SIG-M5 treated with dmso at 0.1 percent for 504 hours (cell line): ENCODE data around the gene ATG101.

Experiments
- DNase-seq: peaks from one replicate; lab custom pipeline; 2025; ENCODE audit not compliant: unreplicated experiment; lab: John Stamatoyannopoulos, UW

ATG101 gene

DNA sequence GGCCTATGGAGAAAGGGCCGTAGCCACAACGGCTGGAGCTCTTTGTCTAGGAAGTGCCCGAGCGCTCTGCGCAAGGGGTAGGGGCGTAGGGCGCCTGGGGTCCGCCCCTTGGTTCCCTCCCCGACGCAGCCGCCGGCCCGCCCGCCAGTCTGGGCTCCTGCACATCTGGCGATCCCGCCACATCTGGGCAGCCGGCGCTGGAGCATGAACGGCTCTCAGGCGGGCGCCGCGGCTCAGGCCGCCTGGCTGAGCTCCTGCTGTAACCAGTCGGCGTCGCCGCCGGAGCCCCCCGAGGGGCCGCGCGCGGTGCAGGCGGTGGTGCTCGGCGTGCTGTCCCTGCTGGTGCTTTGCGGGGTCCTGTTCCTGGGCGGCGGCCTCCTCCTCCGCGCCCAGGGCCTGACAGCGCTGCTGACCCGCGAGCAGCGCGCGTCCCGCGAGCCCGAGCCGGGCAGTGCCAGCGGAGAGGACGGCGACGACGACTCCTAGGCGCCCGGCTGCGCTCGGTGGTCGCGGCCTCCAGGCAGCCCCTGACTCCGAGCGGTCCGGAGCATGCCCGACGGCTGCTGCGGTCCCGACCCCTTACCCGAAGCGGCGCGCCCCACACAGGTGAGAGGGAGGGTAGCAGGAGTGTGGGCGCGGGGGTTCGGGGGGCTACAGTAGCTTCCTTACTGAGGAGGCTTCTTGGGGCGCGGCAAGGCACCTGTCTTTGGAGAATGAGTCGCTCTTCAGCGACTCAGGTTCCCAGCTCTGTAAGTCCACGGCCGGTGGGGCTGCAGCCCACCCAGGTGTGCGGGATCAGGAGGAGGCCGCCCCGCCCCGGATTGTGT is 10.0 kb downstream of the ATG101 start, which contains the start of gene SMIM41:
Gene SMIM41 (plus strand): TSS at position 129 of the 827 bp plus-strand sequence. CDS start 76 bp downstream, at position 205.
- no peak for DNase-seq

DNA sequence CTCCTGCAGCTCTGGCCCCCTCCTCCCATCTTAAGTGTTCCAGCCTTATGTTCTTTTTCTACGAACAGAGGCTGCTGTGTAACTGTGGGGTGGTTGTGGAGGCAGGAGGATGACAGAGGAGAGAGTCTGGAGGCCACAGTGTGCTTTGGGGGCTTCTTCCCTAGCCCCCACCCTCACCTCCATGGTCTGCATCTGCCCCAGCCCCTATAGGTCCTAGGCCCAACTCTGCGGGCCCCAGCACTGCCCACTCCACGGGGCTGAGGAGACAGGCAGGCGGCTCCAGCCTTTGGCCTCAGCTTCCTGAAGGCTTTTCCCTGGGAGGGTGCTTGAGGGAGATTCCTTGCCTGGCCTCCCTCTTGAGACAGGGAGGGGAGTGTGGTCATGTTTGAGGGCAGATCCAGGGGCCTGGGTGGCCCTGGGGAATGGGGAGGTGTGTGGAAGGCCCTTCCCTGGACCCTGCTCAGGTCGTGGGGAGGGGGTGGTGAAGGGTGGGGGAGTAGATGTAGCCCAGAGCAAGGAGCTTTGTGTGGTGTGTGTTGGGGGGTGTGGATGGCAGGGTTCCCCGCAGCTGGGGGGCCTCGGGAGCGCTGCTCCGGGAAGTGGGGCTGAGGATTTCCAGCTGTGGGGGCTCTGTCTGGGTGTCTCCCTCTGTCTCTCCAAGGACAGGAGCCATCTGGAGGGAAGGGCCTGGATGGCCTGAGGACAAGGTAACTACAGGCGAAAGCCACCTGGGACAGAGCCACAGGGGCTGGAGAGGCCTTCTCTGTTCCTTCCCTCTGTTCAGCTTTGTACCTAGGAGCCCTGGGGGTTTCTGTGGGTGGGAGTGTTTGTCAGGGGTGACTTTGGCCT is 10.8 kb downstream of the ATG101 start:
- no peak for DNase-seq

- DNase-seq: no peak
Observed at GRCh38 chr12:52081263-52081733, 11.5 kb downstream of the ATG101 start.

DNA sequence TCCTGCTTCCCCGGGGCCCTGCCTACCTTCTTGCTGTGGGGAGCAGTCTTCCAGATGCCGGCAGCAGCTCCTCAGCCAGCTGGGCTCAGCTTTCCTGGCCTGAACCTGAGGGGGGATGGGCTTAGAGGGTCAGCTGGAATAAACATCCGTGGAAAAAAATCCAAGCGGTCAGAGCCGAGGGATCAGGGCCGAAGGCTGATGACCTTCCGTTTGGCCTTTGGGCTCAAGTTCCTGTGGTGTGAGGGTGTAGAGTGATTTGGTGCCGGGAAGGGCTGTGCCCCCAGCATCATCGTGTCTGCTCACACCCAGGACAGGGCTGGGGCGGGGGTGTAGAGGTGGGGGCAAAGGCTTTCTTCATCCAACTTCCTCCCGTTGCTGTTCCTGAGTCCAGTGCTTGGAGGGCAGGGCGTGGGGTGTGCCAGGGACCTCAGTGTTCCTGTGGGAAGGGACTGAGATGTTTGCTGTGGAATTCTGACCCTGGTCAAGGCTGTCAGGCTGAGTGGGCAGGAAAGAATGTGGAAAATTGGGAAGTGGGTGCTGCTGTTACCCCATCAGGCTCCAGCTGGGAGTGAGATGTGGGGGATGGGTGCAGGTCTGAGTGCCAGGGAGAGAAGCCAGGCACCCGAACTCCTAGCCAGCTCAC is 12.4 kb downstream of the ATG101 start:
- no peak for DNase-seq

DNA sequence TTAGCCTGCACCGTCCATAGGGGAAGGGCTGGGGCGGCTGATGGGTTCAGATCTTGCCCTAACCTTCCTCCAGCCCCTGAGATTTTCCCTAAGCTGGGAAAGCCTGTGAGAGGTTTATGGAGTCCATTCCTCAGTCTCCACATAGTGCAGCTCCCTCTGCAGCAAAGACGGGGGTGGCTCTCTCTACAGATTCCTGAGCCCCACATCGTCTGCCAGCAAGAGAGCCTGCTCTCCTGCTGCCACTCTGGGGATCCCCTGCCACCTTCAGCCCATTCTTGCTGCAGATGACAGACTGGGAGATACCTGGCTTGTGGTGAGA is 12.8 kb downstream of the ATG101 start:
- DNase-seq: no peak

- peak; percentile 61 for DNase-seq
Observed at GRCh38 chr12:52082988-52083637, 13.3 kb downstream of the ATG101 start.

DNA sequence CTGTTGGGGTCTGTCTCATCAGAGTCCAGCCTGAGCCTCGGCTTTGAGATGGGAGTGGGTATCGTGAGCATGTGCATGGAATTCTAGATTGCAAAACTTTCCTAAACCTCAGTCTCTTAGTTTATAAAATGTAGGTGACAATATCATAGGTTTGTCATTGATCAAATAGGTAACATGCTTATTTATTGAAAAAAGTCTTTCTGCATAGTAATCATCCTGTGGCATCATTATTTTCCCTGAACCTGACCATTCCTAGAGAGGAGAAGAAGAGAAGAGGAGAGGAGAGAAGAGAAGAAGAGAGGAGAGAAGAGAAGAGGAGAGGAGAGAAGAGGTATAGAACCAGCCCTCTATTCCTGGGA is 13.8 kb downstream of the ATG101 start:
- DNase-seq: no peak

- DNase-seq: no peak
Observed at GRCh38 chr12:52084491-52085231, 14.9 kb downstream of the ATG101 start.

DNA sequence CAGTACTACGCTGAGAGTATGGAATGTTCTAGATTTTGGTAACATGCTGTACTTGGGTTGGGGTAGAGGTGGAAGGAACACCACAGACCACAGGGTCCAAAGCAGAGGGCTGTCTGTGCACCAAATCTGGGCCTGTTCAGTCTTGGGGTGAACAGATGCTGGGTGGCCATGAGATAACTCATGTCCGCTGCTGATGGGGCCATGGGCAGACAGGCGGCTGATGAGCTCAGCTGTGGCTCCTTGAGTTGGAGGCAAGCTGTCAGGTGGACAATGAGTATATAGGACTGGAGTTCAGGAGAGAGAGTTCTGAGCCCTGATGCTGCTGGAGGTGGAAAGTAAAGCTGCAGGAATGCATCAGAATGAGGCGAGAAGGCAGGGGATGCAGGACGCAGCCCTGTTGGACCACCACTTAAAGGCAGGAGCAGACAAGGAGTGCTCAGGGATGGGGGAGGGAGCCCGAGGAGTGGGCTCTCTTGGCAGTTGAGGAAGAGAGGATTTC is 16.0 kb downstream of the ATG101 start:
- DNase-seq: no peak

- DNase-seq: no peak
Observed at GRCh38 chr12:52086366-52086765, 16.6 kb downstream of the ATG101 start.

DNA sequence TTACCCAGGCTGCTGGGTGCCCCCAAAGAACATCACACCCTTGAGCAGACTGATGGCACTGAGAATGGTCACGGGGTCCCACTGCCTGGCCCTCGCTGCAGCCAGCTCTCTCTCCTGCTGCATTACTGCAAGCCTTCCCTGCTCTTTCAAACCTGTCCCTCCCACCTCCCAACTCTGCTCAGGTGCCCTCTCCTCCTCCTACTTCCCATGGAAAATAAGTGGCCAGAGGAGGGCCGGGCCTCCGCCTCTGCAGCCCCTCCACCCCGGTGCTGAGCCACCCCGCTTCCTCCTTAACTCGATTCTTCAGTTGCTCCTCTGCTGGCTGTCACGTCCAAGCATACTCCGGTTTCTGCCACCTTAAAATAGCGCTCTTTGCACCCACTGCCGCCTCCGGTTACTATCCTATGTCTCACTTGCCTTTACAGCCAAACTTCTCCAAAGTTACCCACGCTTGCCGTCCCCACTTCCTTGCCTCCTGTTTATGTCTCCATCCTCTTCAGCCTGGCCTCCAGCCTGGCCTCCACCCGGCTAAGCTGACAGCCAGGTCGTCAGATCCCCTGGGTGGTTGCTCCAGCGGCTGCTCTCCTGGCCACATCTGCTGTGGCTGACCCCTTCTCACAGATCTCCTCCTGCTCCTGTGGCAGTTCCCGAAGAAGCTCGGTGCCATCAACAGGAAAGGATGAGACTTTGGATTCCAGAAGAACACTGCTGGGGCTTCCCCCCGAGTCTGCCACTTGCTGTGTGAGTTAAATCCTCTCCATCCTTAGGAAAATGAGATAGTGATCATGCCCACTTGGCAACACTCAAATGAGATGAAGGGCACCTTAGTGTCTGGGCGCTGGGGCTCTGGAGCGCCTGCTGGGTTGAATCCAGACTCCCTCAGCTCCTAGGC is 17.4 kb downstream of the ATG101 start:
- no peak for DNase-seq

DNA sequence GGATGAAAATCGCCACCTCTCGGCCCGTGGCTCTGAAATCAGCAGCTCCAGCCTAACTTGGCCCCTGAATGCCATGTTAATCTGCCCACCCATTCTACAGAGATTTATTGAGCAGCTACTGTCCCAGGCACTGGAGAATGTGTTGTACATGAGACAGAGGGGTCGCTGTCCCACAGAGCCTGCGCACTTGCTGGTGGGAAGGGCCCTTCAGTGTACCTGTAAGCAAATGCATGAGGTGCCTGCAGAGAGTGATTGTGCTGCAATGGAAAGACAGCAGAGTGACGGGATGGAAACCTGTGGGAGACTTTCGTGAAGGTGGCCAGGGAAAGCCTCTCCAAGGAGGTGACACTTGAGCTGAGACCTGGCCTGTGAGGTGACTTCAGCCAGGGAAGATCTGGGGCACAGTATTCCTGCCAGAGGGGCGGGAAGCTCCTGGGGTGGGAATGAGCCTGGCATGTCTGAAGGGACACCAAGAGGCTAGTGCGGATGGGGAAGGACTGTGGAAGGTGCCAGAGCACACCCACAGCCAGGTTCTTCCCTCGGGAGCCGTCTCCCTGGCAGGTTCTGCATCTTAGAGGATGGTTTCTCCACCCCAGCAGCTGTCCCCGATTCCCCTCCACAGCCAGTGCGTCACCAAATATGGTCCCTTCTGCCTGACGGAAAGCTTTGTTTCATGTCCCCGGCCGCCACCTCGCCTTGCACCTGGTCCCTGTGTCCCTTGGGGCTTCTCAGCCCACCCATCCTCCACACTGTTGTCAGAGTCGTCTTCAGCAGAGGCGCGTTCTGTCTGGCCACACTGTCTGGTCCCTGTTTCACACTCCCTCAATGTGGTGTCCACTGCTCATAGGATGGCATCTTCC is 18.4 kb downstream of the ATG101 start:
- DNase-seq: no peak

DNA sequence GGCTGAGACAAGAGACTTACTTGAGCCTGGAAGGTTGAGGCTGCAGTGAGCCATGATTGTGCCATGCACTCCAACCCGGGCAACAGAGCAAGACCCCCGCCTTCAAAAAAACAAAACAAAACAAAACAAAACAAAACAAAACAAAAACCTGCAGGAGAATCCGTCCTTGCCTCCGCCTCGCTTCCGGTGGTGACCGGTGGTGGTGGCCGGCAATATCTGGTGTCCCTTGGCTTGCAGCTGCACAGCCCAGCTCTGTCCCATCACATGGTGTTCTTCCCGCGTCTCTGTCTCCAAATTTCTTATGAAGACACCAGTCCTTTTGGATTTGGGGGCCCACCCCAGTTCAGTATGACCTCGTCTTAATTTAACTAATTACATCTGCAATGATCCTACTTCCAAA is 19.7 kb downstream of the ATG101 start:
- no peak for DNase-seq

DNA sequence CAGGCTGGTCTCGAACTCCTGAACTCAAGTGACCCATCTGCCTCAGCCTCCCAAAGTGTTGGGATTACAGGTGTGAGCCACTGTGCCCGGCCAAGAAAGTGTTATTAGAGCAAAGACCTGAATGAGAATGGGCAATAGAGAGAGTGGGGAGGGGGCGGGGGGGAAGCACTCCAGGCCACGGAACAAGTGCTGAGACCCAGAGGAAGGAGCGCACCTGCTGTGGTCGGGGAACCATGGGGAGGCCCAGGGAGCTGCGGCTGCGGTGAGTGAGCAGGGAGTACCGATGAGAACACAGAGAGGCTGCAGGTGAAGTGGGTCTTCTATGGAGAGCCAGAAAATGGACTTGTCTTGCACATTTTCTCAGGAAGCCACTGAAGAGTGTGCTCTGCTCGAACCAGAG is 20.5 kb downstream of the ATG101 start:
- no peak for DNase-seq

DNA sequence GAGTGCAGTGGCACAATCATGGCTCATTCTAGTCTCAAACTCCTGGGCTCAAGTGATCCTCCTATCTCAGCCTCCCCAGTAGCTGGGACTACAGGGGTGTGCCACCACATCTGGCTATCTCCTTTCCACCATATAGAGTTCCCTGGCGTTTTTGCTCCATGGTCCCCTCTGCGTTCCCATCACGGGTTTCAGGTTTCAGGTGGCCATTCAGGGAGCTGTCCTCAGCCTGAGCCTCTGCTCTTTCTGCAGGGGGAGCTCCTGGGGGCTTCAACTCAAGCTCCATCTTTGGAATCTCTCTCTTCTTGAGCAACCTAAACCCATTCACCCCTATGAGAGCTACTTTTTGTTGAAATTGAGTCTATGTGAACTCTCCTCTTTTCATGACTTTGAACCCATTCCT is 21.3 kb downstream of the ATG101 start:
- no peak for DNase-seq

GRCh38 chr12:52091869-52092268 is 22.1 kb downstream of the ATG101 start:
- DNase-seq: no peak

- no peak for DNase-seq
Observed at GRCh38 chr12:52093346-52093745, 23.6 kb downstream of the ATG101 start.

- DNase-seq: no peak
Observed at GRCh38 chr12:52096332-52097044, 26.7 kb downstream of the ATG101 start.
